HG03103 (cell line): ENCODE data around the gene CTCFL.

Experiments
- ATAC-seq: cut with Tn5 transposase; IDR thresholded peaks from one replicate; pipeline ENCODE4 v1.9.1; 2021; ENCODE audit warnings: low read depth; ENCODE audit not compliant: unreplicated experiment

The CTCFL gene

GRCh38 chr20:57537822-57538221, 12.9 kb upstream of the CTCFL start:
- ATAC-seq = no peak

DNA sequence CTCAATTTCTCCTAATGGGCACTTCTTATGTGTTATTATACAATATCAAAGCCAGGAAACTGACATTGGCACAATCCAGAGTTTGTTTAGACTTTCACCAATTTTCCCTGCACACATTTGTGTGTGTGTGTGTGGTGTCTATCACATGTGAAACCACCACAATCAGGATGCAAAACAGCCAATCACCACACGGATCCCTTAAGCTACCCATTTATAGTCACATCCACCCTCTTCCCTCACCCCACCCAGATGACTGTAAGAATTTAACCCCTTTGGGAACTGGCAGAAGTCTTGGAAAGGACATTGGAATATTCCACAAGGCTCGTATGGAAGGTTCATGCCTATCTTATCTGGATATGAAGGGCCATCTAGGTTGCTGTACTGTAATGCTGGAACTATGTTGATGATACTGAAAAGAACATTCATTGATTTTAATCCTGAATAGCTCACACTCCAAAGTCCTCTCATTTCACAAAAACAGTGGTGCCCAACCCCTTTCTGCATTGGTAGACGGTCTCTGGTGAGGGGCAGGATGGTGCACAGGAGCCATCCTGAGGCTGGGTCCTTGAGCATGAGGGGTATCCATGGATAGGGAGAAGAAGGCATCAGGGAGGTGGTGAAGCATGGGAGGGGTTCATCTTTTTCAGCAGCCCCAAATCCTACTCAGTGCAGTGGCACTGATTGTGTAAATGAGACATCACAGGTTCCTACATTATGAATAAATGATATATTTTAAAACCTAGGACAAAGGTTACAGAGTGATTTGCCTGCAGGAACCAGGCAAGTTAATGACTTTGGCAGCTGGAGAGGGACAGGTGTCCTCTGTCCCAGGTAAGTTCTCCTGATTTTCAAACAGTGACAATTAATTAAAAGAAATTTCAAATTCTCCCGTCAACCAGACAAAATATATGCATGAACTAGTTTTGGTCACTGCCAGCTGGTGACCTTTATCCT, 12.1 kb upstream of the CTCFL start:
- ATAC-seq = no peak

DNA sequence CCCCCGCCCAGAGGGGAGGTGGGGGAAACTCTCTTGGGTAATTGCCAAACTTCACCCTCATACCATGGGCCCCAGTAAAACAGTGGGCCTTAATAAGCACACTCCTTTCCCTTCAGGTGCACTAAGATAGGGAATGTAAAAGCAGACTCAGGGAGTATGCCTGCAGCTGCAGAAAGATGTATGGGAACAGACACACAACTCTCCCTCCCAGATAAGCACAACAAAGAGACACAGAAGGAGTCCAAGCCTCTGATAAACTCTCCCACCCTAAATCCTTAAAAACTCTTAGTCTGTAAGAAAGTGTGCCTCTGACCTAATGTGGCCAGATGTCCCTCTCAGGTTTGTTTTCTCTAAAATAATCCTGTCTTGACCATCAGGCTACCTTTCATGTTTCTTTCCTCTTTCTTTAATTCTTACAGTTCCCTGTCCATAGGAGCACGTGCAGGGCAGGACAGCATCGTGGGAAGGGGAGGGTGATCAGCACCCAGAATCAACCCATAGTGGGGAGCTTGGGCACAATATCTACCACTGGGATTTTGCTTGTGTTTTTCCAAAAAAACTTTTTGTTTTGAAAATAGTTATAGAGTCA, 11.3 kb upstream of the CTCFL start:
- no peak for ATAC-seq

- no peak for ATAC-seq
These were observed 10.4 kb upstream of the CTCFL start for GRCh38 chr20:57535297-57535696.

DNA sequence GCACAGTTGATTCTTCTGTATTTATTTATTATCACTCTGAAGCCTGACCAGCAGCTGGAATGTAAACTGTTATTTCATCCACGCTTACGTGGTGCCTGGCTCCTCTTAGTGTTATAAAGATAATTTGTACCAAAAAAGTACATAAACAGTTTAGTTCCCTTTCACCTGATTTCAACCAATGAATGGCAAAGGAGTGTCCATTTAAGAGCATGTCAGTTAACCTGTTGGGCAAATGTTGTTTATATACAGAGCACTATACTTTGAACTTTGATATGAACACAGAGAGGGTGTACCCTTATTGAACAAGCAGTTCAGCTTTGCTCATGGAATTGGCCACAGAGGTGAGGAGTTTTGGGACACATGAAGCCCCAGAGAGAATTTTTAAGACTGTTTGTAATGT, 7.2 kb upstream of the CTCFL start:
- no peak for ATAC-seq

GRCh38 chr20:57530327-57530981, 5.5 kb upstream of the CTCFL start:
- no peak for ATAC-seq

- ATAC-seq = no peak
These were observed 4.9 kb upstream of the CTCFL start for GRCh38 chr20:57529810-57530209.

GRCh38 chr20:57529160-57529585, 4.2 kb upstream of the CTCFL start:
- no peak for ATAC-seq

DNA sequence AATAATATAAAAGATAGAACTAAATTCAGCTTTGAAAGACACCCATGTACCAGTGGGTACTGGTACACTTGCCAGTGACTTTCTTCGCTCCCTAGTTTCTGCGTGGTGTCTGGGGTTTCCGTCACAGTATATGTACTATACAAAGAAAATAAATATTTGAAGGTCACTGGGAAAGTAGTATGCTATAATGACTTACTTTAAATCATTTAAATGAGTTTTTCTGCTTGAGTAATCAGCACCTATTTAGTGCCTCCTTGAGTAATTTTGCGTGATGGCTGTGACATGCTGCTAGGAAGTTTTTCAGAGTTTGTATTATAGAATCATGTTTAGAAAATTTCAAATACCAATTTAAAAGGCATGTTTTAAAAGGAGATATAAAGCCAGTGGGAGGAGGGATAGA, 3.2 kb upstream of the CTCFL start:
- ATAC-seq = no peak

DNA sequence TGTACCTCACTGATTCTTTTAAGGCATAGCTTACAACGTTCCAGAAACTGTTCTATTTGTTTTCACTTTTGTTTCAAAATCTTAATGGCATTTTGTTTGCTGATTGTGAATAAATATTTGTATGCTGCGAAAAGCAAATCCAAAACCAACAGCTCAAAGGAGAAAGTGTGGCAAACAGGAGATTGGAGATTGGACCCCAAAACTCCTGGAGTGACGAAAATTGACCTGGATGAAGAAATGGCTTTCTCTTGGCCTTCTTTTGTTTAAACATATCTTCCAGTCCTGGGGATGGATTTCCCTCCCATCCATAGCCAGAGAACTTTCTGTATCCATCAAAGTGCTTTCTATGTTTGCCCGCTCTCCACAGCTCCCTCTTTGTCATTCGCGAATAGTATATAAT, 2.8 kb upstream of the CTCFL start:
- no peak for ATAC-seq

GRCh38 chr20:57526885-57527460, 2.0 kb upstream of the CTCFL start:
- no peak for ATAC-seq

DNA sequence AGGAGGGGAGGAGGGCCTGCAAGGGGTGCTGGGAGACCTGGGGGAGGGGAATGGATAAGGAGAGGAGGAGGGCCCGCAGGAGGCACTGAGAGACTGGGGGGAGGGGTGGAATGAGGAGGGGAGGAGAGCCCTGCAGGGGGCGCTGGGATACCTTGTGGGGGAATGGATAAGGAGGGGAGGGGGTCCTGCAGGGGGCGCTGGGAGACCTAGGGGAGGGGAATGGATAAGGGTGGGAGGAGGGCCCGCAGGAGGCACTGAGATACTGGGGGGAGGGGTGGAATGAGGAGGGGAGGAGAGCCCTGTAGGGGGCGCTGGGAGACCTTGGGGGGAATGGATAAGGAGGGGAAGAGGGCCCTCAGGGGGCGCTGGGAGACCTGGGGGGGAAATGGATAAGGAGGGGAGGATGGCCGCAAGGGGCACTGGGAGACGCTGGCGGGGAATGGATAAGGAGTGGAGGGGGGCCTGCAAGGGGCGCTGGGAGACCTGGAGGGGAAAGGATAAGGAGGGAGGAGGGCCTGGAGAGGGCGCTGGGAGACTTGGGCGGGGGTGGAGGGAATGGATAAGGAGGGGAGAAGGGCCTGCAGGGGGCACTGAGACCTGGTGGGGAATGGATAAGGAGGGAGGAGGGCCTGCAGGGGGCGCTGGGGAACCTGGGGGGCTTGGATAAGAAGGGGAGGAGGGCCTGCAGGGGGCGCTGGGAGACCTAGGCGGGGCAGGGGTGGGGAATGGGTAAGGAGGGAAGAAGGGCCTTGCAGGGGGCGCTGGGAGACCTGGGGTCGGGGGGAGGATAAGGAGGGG, 1.3 kb upstream of the CTCFL start:
- no peak for ATAC-seq

DNA sequence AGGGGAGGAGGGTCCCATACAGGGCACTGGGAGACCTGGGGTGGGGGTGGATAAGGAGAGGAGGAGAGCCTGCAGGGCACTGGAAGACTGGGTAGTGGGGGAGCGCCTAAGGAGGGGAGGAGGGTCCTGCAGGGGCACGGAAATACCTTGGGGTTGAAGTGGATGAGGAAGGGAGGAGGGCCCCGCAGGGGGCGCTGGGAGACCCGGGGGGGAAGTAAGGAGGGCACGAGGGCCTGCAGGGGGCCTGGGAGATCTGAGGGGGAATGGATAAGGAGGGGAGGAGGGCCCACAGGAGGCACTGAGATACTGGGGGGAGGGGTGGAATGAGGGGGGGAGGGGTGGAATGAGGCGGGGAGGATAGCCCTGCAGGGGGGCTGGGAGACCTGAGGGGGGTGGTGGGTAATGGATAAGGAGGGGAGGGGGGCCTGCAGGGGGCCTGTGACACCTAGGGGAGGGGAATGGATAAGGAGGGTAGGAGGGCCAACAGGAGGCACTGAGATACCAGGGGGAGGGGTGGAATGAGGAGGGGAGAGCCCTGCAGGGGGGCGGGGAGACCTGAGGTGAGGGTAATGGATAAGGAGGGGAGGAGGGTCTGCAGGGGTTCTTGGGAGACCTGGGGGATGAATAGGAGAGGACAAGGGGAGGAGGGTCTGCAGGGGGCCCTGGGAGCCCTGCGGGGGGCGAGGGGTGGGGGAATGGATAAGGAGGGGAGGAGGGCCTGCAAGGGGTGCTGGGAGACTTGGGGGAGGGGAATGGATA, 567 bp upstream of the CTCFL start:
- ATAC-seq = no peak

DNA sequence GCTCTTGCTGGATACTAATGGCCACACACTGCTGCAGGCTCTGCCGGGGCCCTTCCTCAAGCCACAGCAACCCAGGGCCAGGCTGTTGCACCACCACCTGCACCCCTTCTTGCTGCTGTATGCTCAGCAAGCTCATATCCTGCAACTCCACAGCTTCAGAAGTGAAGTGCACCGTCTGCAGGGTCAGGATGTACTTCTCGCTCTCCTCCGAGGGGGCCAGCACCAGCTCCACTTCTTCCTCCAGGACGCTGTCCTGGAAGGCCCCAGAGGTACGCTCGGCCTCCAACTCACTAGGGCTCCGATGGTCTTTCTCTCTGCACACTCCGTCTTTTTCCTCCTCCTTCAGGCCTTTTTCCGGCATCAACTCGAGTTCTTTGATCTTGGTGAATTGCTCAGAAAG, 1.2 kb downstream of the CTCFL start:
- ATAC-seq = no peak

GRCh38 chr20:57522380-57523140, 2.4 kb downstream of the CTCFL start:
- ATAC-seq = no peak

DNA sequence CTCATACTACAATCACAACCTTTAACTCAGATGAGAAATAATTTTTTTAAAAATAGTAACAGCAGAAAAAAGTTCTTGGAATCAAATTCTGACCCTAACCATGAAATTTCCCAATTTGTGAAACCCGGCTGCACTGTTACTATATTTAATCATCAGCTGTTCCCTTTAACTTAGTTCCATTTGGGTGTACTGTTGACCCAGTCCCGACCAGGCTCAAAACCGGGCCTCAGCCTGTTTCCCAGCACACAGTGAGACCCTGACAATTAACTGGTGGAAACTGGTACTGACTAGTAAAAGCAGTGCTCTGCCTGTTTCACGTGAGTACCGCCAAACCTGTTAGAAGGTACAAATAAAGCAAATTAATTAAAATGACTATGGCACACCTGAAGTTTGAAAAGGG, 7.0 kb downstream of the CTCFL start:
- ATAC-seq = no peak

GRCh38 chr20:57514273-57514751, 10.6 kb downstream of the CTCFL start:
- ATAC-seq = no peak

DNA sequence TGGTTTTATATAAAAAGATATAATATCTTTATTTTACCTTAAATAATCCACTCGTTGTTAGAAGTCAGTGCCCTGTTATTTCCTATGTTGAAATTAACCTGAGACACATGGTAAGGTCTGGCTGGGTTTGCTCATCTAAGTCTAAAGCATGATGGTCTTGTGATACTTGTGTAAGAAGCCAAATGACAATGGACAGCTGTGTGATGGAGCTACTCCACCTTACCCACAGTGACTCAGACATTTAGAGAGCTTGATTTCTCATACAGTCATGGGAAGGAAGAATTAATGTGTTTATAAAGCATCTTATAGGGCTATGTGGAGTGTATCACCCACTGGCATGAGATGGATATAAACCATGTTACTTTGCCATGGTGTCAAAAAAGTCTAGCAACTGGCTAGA, 11.7 kb downstream of the CTCFL start:
- ATAC-seq = no peak

DNA sequence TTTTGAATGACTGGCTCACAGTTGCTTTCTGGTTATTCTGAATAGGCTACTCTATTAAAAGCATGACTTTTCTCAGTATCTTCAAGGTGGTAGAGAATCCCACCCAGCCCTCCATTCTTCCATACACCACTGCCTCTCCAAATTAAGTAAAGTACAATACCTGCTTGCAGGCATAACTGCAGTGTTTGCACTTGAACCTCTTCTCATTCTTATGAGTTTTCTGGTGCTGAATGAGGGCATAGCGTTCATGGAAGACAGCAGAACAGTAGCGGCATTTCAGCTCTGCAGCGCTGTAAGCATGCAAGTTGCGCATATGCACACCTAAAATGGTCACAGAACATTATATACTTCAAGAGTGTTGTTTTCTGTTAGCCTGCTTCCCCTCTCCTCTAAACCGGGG, 12.5 kb downstream of the CTCFL start:
- no peak for ATAC-seq
